Activated CD4-positive, alpha-beta T cell treated with anti-CD3 and anti-CD28 coated beads, Interleukin-2, amount 50 U/mL, for 24 hours (primary cell): ENCODE data around the gene RTL9.

Experiments used
- DNase-seq, 2 donors: peaks; one replicate each; pipeline ENCODE4 v3.0.0-alpha.2; 2020; ENCODE audit warnings: low read depth in 1 of 2, low spot score in 1 of 2

Gene RTL9

GRCh38 chrX:110341189-110342035, 17.2 kb upstream of the RTL9 start:
- no peak for DNase-seq

- no peak for DNase-seq
These were observed 12.0 kb upstream of the RTL9 start for GRCh38 chrX:110346681-110347080.

DNA sequence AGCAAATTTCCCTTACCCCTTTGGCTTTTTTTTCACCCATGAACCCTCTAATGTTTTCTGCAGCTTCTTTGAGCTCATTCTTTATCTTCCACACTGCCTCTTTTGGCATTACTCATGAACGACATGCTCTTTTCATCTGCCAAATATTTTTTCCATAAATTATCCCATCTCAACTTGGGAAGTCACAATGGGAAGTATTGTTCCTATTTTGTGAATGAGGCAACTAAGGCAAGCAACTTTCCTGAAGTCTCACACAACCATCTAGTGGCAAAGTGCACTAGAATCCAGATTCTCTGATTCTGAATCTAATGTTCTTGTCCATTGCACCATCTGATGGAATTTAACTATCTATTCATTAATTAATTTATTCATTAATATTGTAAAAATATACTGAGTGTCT, 625 bp downstream of the RTL9 start:
- no peak for DNase-seq

- DNase-seq = no peak
These were observed 4.6 kb downstream of the RTL9 start for GRCh38 chrX:110363244-110363643.

- no peak for DNase-seq
These were observed 14.7 kb downstream of the RTL9 start for GRCh38 chrX:110373310-110373709.

DNA sequence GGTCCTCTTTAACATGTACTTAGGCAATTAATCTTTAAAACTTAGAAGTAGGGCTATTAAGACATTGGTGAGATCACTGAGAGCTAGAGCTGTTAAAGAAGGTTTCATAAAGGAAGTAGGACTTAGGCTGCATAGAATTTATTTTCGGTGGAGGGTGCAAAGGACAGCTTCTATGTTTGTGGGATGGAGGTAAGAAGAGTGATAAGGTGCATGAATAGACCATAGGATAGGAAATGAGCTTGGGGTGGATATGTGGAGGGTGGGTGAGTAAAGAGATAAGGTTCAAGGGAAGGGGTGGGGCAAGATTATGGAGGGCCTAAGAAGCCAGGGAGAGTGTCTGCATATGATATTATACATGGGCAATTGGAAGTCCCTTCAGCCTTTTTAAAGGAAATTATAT, 15.9 kb downstream of the RTL9 start:
- DNase-seq = no peak

DNA sequence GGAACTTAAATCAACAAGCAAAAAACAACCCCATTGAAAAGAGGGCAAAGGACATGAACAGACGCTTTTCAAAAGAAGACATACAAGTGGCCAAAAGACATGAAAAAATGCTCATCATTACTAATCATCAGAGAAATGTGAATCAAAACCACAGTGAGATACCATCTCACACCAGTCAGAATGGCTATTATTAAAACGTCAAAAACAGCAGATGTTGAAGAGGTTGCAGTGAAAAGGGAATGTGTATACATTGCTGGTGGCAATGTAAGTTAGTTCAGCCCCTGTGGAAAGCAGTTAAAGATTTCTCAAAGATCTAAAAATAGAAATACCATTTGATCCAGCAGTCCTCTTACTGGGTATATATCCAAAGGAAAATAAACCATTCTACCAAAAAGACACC, 22.6 kb downstream of the RTL9 start:
- no peak for DNase-seq

- no peak for DNase-seq
These were observed 24.8 kb downstream of the RTL9 start for GRCh38 chrX:110383414-110383813.

- no peak for DNase-seq
These were observed 25.8 kb downstream of the RTL9 start for GRCh38 chrX:110384490-110384889.

DNA sequence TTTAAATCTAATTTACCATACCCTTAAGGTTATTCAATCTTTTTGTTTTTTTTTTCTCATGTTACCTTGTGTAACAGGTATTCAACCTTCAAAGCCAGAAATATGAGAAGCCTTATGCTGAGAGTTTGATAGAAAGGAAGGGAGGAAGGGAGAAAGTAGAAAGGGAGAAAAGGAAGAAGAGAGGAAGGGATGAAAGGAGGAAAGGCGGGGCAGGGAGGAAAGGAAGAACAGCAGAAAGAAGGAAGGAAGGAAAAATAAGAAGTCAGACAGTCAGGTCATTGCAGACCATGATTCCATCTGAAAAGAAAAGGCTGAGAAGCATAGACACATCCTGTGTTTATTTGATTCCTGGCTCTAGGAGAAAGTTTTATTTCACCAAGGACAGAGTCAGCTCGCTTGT, 30.9 kb downstream of the RTL9 start:
- DNase-seq = no peak

DNA sequence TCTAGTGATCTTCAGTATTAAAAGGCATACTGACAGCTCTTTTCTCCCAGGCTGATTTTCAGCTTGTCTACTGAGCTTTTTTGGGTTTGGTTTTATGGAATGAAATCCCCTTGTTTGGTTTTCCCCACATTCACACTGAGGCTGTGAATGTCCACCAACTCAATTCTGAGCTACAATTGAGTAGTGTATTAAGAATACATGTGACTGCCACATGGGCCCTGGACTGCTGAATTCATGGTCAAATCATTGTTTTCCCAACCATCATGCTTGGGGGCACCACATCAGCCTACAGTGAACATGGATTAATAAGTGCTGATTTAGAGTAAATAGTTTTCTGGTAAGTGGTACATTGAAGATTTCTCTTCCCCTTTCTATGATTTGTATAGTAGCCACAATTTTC, 32.4 kb downstream of the RTL9 start:
- no peak for DNase-seq

DNA sequence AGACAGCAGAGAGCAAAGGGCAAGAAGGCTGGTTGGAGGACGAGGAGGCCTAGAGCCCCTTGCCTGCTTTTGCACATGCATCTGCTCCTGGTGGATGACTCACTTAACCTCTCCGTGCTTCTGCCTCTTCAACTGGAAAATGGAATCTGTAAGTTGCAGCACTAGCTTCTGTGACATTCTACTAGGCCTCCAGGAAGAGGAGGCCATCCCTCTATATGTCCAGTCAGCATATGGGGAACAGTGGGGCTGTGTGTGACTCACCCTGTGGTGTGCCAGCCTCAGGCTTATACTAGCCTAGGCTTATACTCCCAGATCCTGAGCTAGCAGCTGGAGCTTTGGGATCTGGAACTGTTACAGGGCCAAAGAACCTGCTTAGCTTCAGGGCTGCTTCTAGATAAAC, 36.0 kb downstream of the RTL9 start:
- no peak for DNase-seq

DNA sequence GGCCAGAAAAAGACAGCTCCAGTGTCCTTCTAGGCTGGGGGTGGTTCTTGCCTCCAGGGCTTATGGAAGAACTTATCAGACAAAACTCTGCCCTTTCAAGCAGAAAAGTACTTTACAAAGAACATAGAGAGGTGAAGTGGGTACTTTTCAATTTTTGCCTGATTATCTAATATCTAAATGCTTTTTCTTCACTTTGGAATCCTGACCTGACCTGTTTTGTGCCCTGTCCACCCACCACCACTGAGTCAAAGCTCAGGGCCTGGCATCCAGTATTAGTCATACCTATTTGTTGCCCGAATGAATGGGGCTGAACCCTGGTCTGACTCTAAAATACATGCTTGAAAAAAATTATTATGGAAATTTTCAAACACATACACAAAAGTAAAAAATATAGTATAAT, 37.2 kb downstream of the RTL9 start:
- DNase-seq = no peak

DNA sequence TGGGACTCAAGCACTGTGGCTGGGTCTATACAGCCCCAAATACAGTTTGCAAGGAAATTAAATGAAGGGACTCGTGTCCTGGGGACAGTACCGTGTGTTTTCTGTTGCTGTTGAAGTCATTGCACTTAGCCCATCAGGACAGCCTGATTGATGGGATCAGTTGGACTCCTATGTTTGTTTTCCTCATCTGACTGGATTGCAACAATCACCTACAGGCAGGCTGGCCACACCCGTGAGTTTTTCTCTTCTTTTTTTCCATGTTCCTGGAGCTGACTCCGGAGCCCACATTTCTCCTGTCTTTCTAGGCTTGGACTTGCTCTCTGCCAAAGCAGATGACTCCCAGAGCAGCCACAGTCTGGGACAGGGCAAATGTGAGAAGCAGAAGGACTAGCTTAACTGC, 38.1 kb downstream of the RTL9 start:
- no peak for DNase-seq

DNA sequence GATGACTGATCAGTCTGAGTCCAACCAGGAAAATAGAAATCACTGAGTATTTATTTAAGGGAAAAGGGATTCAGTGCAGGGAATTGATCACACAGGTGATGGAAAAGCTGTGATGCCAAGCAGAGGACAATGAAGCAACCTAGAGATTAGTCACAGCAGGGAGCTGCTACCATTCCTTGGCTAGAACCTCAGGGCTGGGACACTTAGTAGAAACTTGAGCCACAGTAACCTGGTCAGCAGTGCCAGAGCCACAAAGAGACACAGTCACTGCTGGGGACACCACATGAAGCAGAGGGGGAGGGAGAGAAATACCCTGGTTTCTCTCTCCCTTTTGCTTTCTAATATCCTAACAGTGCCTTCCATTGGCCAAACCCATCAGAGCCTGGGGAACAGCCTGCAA, 38.7 kb downstream of the RTL9 start:
- no peak for DNase-seq

DNA sequence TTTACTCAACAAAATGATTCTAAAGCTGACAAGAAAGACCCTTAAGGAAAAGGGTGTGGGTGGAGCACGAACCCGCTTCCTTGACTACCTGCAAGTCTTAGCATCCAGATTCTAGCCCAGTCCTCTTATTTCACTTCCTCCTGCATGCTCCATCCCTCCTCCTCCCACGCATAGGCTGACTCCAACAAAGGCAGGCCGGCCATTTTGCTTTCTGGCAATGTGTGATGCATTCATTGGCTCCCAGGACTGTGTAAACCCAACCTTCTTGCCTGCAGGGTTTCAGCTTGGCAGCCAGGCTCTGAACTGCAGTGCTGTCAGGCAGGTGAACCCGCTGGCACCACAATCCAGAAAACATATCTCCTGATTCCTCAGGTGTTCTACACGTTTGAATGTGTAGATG, 39.3 kb downstream of the RTL9 start:
- no peak for DNase-seq

GRCh38 chrX:110399497-110399896, 40.8 kb downstream of the RTL9 start:
- DNase-seq = no peak

DNA sequence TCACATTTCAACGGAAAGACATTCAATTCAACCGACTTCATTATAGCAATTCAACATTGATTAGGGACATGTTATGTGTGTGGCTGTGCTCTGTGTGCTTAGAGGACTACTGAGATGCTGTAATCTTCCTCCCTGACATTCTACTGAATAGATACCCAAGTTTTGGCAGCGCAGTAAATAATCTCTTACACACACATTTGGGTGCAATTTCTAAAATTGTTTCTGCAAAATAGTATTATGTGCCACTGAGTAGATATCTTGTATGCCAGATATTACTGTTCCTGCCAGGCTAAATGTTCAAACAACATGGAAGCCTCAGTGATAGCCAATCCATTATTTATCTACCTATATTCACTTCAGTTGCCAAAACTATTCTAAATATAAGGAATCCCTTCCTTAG, 41.3 kb downstream of the RTL9 start:
- DNase-seq = no peak

DNA sequence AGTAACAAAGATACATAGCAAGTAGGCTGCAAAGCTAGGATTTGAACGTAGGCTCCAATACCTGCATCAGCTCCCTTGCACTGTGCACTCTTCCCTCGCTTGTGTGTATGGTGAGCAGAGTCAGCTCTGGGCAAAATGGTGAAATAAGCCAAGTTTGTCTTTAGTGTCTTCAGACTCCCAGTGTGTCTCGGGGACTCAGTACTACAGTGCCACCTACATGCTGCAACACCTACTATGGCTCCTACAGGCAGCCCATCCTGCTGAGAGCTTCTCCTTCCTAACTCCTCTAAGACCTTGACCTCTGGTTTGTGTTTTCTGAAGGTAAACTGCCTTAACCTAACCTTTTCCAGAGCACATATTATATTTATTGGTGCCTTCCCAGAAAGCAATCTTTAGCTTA, 42.5 kb downstream of the RTL9 start:
- DNase-seq = no peak

DNA sequence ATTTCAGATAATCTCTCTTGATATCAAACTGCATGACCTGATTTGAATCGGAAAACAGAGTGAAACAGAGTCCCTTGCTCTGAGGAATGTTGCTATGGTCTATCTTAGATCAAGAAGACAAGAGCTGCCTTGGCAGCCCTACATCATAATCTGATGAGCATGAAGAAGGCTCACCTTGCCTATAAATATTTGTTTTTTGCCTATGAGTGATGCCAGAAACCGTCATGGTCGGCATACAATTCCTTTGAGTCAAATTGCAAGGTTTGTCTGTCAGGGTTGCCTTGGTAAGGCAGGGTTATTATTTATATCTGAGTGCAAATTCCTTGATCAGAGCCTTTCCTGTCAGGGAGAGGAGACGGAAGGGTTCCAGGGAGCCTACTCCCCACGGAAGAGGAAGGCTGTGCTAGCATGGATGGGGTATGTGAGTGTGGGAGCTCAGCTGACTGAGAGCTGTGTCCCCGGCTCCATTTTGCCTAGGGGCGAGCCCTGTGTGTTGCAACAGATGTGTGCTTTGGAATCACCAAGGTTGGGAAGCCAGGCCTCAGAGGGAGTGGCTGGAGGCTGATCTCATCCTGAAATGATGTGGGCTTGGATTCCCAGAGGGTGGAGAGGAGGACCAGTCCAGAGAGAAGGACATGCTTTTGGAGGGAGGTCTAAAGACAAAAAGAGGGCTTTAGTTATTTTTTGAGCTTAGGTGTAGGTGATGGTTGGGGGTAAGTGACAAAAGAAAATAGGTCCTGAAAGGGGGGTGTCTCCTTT, 43.6 kb downstream of the RTL9 start:
- no peak for DNase-seq

- DNase-seq = no peak
These were observed 44.2 kb downstream of the RTL9 start for GRCh38 chrX:110402850-110403221.

- no peak for DNase-seq
These were observed 45.0 kb downstream of the RTL9 start for GRCh38 chrX:110403441-110404238.
